HCT116 (cell line): ENCODE data around the gene KPNB1. TPM values are rescaled to one million over a fixed set of nuclear protein-coding genes. Genes with fewer than 3 reads are reported as not detected.

ENCODE experiments used
- ATAC-seq: fragments of 200-7000 bp; cut with Tn5 transposase; 2 replicates; pipeline ENCODE4 v1.9.1; 2020; ENCODE audit warnings: mild to moderate bottlenecking, moderate library complexity
- BruUV-seq: library from RNA; stranded (reverse); fragments of 400-500 nt; replicated peaks from 2 replicates; lab custom pipeline; 2021; lab: Mats Ljungman, UMichigan
- CTCF ChIA-PET: fragments of 300-600 bp; sonication (Branson Sonifier 250); formaldehyde crosslinking; loops from one replicate; lab custom pipeline; 2021; ENCODE audit warnings: antibody characterized with exemption; lab: Charles Lee
- POLR2A ChIA-PET: fragments of 300-600, 350-600 bp; sonication (Branson Sonifier 250); formaldehyde crosslinking; loops from one replicate; lab custom pipeline; 2021; ENCODE audit warnings: antibody characterized with exemption; lab: Charles Lee
- RAD21 ChIA-PET, 2 experiments: fragments of 300-600 bp; sonication (Branson Sonifier 250); formaldehyde crosslinking; loops; one replicate each; lab custom pipeline; 2023; ENCODE audit warnings: low total read pairs in 2 of 2; ENCODE audit not compliant: uncharacterized antibody in 2 of 2, unreplicated experiment in 2 of 2, low non-redundant PET in 1 of 2; lab: Charles Lee
- DNase-seq: peaks from one replicate; pipeline ENCODE4 v3.0.0-alpha.2; 2010; ENCODE audit warnings: low read depth, low spot score
- H2AFZ ChIP-seq: fragments of 200-600 bp; shearing (Covaris generic), sonication (generic); 2 replicates; pipeline ENCODE4 v1.6.1; 2017; ENCODE audit warnings: low read depth, mixed run types, mixed read lengths, antibody characterized with exemption, low read length; ENCODE audit not compliant: poor library complexity, severe bottlenecking
- H3K27ac ChIP-seq: 2 replicates; pipeline ENCODE4 v1.5.1; 2012; ENCODE audit warnings: low read depth, low read length
- H3K27me3 ChIP-seq: fragments of 200-600 bp; sonication (generic); 2 replicates; pipeline ENCODE4 v1.6.1; 2016; ENCODE audit warnings: mixed run types, low read length, mixed read lengths; ENCODE audit not compliant: insufficient read depth
- H3K36me3 ChIP-seq, 2 experiments: fragments of 200-500 bp in 1 of 2; fragments of 200-600 bp in 1 of 2; sonication (Bioruptor generic) in 1 of 2; sonication (generic) in 1 of 2; 2 replicates each; pipeline versions ENCODE4 v1.5.1 to v1.6.1; 2014 to 2016; ENCODE audit warnings: low read length in 2 of 2, inconsistent platforms in 1 of 2, mixed read lengths in 1 of 2, mixed run types in 1 of 2; ENCODE audit not compliant: insufficient read depth in 2 of 2, control insufficient read depth in 1 of 2
- H3K4me1 ChIP-seq, 2 experiments: fragments of 200-600 bp in 1 of 2; sonication (generic) in 1 of 2; 2 replicates each; pipeline versions ENCODE4 v1.5.1 to v1.6.1; 2012 to 2017; ENCODE audit warnings: low read length in 2 of 2, inconsistent platforms in 1 of 2, mild to moderate bottlenecking in 1 of 2, mixed read lengths in 1 of 2, mixed run types in 1 of 2, moderate library complexity in 1 of 2; ENCODE audit not compliant: insufficient read depth in 2 of 2, control insufficient read depth in 1 of 2
- H3K4me2 ChIP-seq: fragments of 200-600 bp; sonication (generic); 2 replicates; pipeline ENCODE4 v1.6.1; 2017; ENCODE audit warnings: mixed run types, low read length, mixed read lengths
- H3K4me3 ChIP-seq, 2 experiments: fragments of 200-600 bp in 1 of 2; sonication (generic) in 1 of 2; replicated peaks in 1 of 2; 2 replicates each; pipeline ENCODE4 v1.5.1; 2011 to 2016; ENCODE audit warnings: low read length in 2 of 2, control low read depth in 1 of 2, low read depth in 1 of 2, mild to moderate bottlenecking in 1 of 2, mixed read lengths in 1 of 2, mixed run types in 1 of 2
- H3K79me2 ChIP-seq: fragments of 200-600 bp; sonication (generic); 2 replicates; pipeline ENCODE4 v1.6.1; 2017; ENCODE audit warnings: mild to moderate bottlenecking, mixed run types, low read length, moderate library complexity, mixed read lengths; ENCODE audit not compliant: insufficient read depth
- H3K9ac ChIP-seq: fragments of 200-600 bp; sonication (generic); 2 replicates; pipeline ENCODE4 v1.6.1; 2016; ENCODE audit warnings: low read length, mixed read lengths
- H3K9me2 ChIP-seq: fragments of 200-600 bp; sonication (generic), shearing (Covaris generic); 2 replicates; pipeline ENCODE4 v1.6.1; 2017; ENCODE audit warnings: mixed run types, mild to moderate bottlenecking, moderate library complexity; ENCODE audit not compliant: insufficient read depth
- H3K9me3 ChIP-seq, 2 experiments: fragments of 200-500 bp in 1 of 2; fragments of 200-600 bp in 1 of 2; sonication (Bioruptor generic) in 1 of 2; sonication (generic) in 1 of 2; 2 replicates each; pipeline ENCODE4 v1.6.1; 2014 to 2017; ENCODE audit warnings: low read length in 2 of 2, mixed read lengths in 2 of 2, inconsistent platforms in 1 of 2, low read depth in 1 of 2, mild to moderate bottlenecking in 1 of 2, mixed run types in 1 of 2, moderate library complexity in 1 of 2; ENCODE audit not compliant: control insufficient read depth in 1 of 2, insufficient read depth in 1 of 2
- H4K20me1 ChIP-seq: fragments of 200-600 bp; sonication (generic), shearing (Covaris generic); 2 replicates; pipeline ENCODE4 v1.6.1; 2017; ENCODE audit warnings: mixed run types, mild to moderate bottlenecking, moderate library complexity; ENCODE audit not compliant: insufficient read depth
- ATF3 ChIP-seq: IDR thresholded peaks from 2 replicates; pipeline ENCODE4 v1.6.1; 2012
- CEBPB ChIP-seq: IDR thresholded peaks from 2 replicates; pipeline ENCODE4 v1.6.1; 2012; ENCODE audit warnings: low read depth
- EGR1 ChIP-seq: IDR thresholded peaks from 2 replicates; pipeline ENCODE4 v1.6.1; 2012; ENCODE audit warnings: low read depth
- ELF1 ChIP-seq: IDR thresholded peaks from 2 replicates; pipeline ENCODE4 v1.6.1; 2012; ENCODE audit warnings: low read depth, borderline replicate concordance
- EZH2 ChIP-seq: fragments of 200-600 bp; sonication (generic); IDR thresholded peaks from 2 replicates; pipeline ENCODE4 v1.6.1; 2017; ENCODE audit warnings: antibody characterized with exemption, mixed run types
- EZH2phosphoT487 ChIP-seq: fragments of 200-600 bp; IDR thresholded peaks from 2 replicates; pipeline ENCODE4 v1.6.1; 2018; ENCODE audit warnings: antibody characterized with exemption, borderline replicate concordance
- JUND ChIP-seq: IDR thresholded peaks from 2 replicates; pipeline ENCODE4 v1.6.1; 2012
- MAX ChIP-seq: IDR thresholded peaks from 2 replicates; pipeline ENCODE4 v1.6.1; 2012
- POLR2A ChIP-seq: IDR thresholded peaks from 2 replicates; pipeline ENCODE4 v1.7.0; 2011; ENCODE audit warnings: borderline replicate concordance; ENCODE audit not compliant: insufficient read depth, insufficient read length; ENCODE audit errors: extremely low read depth
- POLR2AphosphoS5 ChIP-seq: IDR thresholded peaks from 2 replicates; pipeline ENCODE4 v1.6.1; 2011; ENCODE audit warnings: mild to moderate bottlenecking, low read depth, low read length, moderate library complexity
- REST ChIP-seq: IDR thresholded peaks from 2 replicates; pipeline ENCODE4 v1.6.1; 2012; ENCODE audit warnings: low read depth
- SIN3A ChIP-seq: IDR thresholded peaks from 2 replicates; pipeline ENCODE4 v1.6.1; 2012; ENCODE audit warnings: low read depth
- SP1 ChIP-seq: IDR thresholded peaks from 2 replicates; pipeline ENCODE4 v1.6.1; 2012; ENCODE audit warnings: low read depth
- SRF ChIP-seq: IDR thresholded peaks from 2 replicates; pipeline ENCODE4 v1.6.1; 2012; ENCODE audit warnings: low read depth
- TCF7L2 ChIP-seq: IDR thresholded peaks from 2 replicates; pipeline ENCODE4 v1.7.0; 2011; ENCODE audit warnings: borderline replicate concordance, inconsistent platforms; ENCODE audit not compliant: insufficient read depth, insufficient read length; ENCODE audit errors: extremely low read depth
- YY1 ChIP-seq: IDR thresholded peaks from 2 replicates; pipeline ENCODE4 v1.6.1; 2011; ENCODE audit warnings: low read length, low read depth, moderate library complexity, mild to moderate bottlenecking; ENCODE audit not compliant: insufficient replicate concordance; ENCODE audit errors: extremely low read depth
- ZNF274 ChIP-seq: fragments of 200-500 bp; sonication (Bioruptor generic); IDR thresholded peaks from 2 replicates; pipeline ENCODE4 v1.6.1; 2014; ENCODE audit warnings: mild to moderate bottlenecking, low read depth, low read length, inconsistent platforms
- intact Hi-C: fragments of 100-400 bp; cut with micrococcal nuclease; formaldehyde crosslinking; loops from 2 replicates; pipeline ENCODE4 v1.10.0; 2022
- total RNA-seq: library from RNA; stranded (reverse); gene quantifications from one replicate; pipeline ENCODE4 v1.2.1, GENCODE V29; 2021; ENCODE audit not compliant: unreplicated experiment
- TF ChIP-seq, protein P1 (sequence below): IDR thresholded peaks from 2 replicates; pipeline ENCODE4 v1.6.1; 2011; ENCODE audit warnings: mild to moderate bottlenecking, low read length, moderate library complexity; ENCODE audit not compliant: insufficient replicate concordance; ENCODE audit errors: extremely low read depth
- TF ChIP-seq, protein P2 (sequence below), 3 experiments: fragments of 200-600 bp in 1 of 3; sonication (generic) in 1 of 3; IDR thresholded peaks in 2 of 3; conservative IDR thresholded peaks in 1 of 3; 2 replicates each; pipeline ENCODE4 v1.5.1; 2012 to 2017; ENCODE audit warnings: low read depth in 2 of 3, low read length in 2 of 3, antibody characterized with exemption in 1 of 3, borderline replicate concordance in 1 of 3, control low read depth in 1 of 3, mild to moderate bottlenecking in 1 of 3, mixed read lengths in 1 of 3, mixed run types in 1 of 3, moderate library complexity in 1 of 3; ENCODE audit not compliant: insufficient read depth in 1 of 3

Gene KPNB1
- total RNA-seq, 1 experiment from 2014 or later = 526 TPM

DNA sequence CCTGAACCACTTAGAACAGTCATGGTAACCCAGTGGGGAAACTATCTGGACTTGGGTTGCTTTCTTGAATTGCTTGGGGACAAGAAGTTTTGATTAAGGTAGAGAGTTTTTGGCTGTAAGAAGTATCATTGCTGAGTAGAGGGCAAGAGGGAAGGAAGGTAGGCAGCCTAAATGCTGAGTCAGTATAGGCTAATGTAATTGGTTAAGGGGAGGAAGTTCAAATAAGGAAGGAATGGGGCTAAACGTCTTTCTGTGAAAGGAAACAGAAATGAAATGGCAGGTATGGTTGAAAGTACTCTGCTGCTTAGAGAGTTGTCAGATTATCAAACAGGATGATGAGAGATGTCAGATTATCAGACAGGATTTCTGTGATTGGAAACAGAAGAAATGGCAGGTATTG is 20.3 kb downstream of the KPNB1 start:
- CTCF ChIA-PET = no interaction called here
- Histone ChIP-seq H3K4me2 (no peak overlapping the region), H3K4me3 (no peak overlapping the region), H3K27ac (peak overlapping the region; percentile 14; the same call in 1 of the 2 replicates), H3K4me1 (no peaks in the 10 kb centered on the region), H4K20me1 (peaks cover 49% of the 10 kb centered on the region), H3K9me3 (no peaks in the 10 kb centered on the region), H3K27me3 (no peaks in the 10 kb centered on the region), H3K36me3 (peaks cover 92 to 94% of the 10 kb centered on the region in 2 experiments), H2AFZ (no peak overlapping the region), H3K9me2 (no peaks in the 10 kb centered on the region), H3K9ac (no peak overlapping the region), H3K79me2 (peaks cover 96% of the 10 kb centered on the region)
- POLR2A ChIA-PET = interaction anchor here (0.8 kb wide), 1 partner anchor 14 kb away, joined by 3 read pairs; no protein-coding TSS in a partner anchor
- intact Hi-C loops = no loop called here
- no peak for DNase-seq
- BruUV-seq = no TSS peak
- RAD21 ChIA-PET = no interaction called here
- TF ChIP-seq, protein P1, sequence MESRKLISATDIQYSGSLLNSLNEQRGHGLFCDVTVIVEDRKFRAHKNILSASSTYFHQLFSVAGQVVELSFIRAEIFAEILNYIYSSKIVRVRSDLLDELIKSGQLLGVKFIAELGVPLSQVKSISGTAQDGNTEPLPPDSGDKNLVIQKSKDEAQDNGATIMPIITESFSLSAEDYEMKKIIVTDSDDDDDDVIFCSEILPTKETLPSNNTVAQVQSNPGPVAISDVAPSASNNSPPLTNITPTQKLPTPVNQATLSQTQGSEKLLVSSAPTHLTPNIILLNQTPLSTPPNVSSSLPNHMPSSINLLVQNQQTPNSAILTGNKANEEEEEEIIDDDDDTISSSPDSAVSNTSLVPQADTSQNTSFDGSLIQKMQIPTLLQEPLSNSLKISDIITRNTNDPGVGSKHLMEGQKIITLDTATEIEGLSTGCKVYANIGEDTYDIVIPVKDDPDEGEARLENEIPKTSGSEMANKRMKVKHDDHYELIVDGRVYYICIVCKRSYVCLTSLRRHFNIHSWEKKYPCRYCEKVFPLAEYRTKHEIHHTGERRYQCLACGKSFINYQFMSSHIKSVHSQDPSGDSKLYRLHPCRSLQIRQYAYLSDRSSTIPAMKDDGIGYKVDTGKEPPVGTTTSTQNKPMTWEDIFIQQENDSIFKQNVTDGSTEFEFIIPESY = no peak
- TF ChIP-seq SIN3A (no peak), EZH2phosphoT487 (no peak), POLR2A (no peak), SRF (no peak), CEBPB (no peak), JUND (no peak), MAX (no peak), EZH2 (no peak), REST (no peak), POLR2AphosphoS5 (no peak), ATF3 (no peak), TCF7L2 (no peak), YY1 (no peak), SP1 (no peak), EGR1 (no peak), ELF1 (no peak), ZNF274 (no peak)
- TF ChIP-seq, protein P2, sequence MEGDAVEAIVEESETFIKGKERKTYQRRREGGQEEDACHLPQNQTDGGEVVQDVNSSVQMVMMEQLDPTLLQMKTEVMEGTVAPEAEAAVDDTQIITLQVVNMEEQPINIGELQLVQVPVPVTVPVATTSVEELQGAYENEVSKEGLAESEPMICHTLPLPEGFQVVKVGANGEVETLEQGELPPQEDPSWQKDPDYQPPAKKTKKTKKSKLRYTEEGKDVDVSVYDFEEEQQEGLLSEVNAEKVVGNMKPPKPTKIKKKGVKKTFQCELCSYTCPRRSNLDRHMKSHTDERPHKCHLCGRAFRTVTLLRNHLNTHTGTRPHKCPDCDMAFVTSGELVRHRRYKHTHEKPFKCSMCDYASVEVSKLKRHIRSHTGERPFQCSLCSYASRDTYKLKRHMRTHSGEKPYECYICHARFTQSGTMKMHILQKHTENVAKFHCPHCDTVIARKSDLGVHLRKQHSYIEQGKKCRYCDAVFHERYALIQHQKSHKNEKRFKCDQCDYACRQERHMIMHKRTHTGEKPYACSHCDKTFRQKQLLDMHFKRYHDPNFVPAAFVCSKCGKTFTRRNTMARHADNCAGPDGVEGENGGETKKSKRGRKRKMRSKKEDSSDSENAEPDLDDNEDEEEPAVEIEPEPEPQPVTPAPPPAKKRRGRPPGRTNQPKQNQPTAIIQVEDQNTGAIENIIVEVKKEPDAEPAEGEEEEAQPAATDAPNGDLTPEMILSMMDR (IDR thresholded peaks at IDR 0.05 in 2 of 3, conservative IDR thresholded peaks at IDR 0.05 in 1 of 3; ENCODE audit: borderline replicate concordance in 1 of 3, insufficient read depth in 1 of 3, low read depth in 2 of 3, low read length in 2 of 3) = no peak
- no peak; the same call in 1 of the 2 replicates for ATAC-seq
